Globus pallidus (tissue), 1 donor: ENCODE results near the gene PAIP2.
"Not testable (repeated sequence)": the region's sequence is repeated elsewhere in the genome, so short reads cannot be mapped to it uniquely, and the experiment has no call there.

Experiments used
- DNase-seq: peaks from one replicate; pipeline ENCODE4 v3.0.0-alpha.2; 2015; ENCODE audit warnings: low spot score

The PAIP2 gene, protein sequence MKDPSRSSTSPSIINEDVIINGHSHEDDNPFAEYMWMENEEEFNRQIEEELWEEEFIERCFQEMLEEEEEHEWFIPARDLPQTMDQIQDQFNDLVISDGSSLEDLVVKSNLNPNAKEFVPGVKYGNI

DNA sequence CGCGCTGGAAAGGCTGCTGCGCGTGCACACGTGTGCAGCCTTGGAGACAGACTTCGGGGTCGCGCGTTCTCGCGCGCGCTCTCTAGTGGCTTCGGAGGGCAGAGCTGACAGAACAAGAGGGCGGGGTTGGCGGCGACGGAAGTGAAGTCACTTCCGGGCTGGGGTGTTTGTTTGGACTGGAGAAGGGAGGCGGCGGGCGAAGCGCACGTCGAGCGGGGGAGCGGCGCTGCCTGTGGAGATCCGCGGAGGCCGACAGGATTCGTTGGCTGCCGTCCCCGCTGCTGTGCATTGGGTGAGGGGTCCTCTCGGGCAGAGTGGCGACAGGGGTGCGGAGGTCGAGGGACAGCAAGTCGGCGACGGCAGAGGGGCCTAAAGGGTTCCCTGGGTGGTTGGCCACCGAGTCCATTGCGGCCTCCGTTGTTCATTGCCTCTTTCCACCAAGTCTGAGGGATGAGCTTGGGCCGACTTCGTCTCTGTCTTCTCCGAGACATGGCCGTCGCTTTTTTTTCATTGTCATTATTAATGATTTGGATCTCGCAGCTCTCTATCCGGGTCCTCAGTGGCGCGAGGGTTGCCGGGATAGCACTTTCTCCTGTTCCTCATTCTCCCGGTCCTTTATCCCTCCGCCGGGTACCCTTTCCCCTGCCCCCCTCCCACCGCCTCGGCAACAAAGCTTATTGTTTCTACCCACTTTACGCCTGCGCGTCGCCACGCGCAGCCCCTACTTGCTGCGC is at the start of gene PAIP2:
PAIP2 (plus strand) TSS at position 166 of the 734 bp plus-strand sequence. CDS start 21,931 bp downstream, outside the sequence.
- DNase-seq = peak; percentile 97

DNA sequence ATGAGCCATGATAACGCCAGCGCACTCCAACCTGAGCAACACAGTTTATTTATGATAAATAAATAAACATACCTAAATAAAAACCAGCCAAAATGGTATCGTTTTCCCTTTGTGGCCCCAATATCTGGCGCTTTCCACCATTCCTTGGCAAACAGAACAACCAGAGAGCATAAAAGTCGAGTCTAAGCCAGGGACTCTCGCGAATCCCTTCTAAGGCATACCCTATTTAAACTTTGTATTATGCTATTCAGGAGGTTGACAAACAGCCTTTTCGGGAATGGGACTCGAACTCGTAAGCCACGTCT is 48.5 kb upstream of the PAIP2 start:
- DNase-seq = no peak

DNA sequence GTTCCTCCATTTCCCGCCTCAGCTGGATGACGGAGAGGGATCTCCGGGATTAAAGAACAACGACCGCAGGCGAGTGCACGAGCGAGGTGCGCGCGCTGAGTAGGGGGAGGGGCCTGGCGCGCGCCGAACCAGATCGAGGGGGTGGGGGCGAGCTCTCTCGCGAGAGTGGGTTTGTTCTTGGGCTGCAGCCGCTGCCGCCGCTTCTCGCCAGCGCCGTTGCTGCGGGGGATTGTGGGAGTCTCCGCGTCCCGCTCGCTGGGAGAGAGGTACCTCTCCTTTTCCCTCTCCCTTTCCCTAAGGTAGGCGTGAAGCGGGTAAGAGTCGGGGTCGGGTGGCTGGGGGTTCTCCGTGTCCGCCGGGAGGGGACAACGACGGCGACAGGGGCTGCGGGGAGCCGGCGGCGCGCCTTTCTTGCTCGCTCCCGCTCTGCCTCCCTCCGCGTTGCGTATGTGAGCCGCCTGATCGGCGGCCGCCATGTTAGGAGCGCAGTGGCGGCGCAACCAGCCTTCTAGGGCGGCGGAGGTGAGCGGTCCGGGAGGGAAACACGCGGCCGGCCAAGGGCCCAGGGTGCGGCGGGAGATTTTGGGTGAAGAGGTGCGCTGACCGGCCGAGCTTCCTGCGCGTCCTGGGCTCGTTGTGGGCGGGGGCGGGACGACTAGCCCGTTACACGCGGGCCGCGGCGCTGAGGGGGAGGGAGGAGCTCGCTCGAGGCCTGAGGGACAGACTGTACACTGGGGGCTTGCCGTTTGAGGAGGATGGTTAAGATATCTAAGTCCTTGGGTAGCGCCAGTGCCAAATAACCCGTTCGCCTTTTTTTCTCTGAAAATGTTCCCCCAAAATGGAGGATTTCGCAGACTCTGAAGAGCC is 47.9 kb upstream of the PAIP2 start, which contains the start of gene MATR3:
MATR3 (plus strand) TSS at position 234 of the 867 bp plus-strand sequence. CDS start 13,676 bp downstream, outside the sequence.
- DNase-seq = peak; percentile 93

DNA sequence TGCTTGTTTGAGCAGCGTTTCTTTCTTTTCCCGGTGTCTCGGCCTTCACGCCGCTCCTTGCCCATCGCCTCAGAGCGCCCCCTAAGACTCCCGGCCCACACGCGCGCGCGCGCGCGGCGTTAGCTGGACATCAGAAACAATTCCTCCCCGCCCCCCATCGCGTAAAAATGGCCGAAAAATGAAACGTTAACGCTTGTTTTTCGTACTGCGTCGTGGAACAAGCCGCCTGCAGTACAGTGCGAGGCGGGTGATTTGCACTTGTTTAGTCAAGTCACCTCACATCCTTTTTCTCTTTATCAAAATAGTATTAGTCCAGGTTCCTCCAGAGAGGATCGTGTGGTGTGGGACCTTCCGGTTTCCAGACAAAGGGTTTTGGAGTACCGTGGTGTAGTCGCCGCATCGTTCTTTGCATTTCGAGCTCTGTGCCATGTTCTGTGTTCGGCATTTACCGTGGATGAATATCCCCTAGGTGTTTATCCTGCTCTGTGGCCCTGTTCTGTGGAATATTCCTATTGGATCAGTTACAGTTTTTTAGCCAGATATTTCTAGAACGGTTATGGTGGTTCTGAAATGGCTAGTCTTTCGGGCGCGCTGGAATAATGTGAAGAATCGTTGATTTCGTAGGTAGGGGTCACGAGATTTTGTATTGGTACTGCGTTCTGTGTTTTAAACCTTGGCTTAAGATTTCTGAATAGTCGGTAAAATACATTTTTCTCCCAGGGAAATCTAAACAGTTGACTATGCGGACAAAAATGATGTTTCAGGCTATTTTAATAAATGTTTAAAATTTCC is 47.1 kb upstream of the PAIP2 start:
- DNase-seq = peak; percentile 84

DNA sequence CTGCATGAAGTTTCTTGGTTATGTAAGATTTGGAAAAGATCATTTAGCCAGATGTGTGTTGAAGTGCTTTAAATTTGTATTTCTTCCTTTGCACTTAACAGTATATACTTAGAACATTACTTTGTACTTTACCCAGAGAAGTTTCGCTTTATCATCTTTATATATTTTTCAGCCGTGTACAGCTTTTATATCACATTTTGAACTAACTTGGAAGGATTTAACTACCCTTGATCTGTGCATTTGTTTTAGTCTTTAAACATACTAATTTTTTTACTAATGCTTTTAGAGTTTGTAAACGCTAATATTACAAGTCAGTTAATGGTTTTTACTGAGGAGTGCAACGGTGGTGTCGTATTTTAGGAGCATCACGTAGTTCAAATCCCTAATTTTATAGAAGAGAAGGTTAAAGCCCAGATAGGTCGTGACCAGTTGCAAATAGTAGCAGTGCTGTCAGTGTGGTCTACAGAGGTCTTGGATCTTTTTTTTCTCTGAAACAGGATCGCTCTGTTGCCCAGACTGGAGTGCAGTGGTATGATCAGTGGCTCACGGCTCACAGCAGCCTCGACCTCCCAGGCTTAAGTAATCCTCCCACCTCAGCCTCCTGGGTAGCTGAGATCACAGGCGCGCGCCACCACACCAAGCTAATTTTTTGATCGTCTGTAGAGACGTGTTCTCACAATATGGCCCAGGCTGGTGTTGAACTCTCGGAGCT is 46.2 kb upstream of the PAIP2 start:
- no peak for DNase-seq

DNA sequence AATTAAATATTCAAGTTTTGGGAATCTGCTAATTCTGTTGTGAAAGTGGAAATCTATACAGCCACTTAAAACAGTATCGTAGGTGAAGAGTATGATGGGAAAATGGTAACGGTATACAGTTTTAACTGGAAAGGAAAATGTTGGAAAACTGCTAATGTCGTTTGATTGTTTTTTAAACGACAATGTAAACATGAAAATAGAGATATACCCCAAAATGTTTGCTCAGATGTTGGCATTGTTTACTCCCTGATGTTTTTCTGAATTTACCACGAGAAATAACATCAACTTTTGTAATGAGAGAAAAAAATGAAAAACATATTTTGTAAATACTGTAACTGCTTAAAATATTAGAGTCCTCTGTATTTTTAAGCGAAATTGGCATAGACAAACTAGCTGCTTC is 45.5 kb upstream of the PAIP2 start:
- DNase-seq = no peak

DNA sequence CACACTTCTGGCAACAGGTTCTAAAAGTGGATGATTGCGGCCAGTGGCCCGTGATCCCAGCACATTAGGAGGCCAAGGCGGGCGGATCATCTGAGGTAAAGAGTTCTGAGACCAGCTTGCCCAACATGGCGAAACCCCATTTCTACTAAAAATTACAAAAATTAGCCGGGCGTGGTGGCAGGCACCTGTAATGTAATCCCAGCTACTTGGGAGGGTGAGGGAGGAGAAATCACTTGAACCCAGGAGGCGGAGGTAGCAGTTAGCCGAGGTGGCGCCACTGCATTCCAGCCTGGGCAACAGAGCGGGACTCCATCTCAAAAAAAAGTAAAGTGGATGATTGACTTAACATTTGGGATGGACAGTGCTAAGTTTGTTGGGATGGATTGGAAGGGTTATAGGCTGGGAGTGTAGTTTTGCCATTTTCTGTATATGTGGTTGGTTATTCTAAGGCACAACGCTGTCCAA is 44.8 kb upstream of the PAIP2 start:
- DNase-seq = no peak

DNA sequence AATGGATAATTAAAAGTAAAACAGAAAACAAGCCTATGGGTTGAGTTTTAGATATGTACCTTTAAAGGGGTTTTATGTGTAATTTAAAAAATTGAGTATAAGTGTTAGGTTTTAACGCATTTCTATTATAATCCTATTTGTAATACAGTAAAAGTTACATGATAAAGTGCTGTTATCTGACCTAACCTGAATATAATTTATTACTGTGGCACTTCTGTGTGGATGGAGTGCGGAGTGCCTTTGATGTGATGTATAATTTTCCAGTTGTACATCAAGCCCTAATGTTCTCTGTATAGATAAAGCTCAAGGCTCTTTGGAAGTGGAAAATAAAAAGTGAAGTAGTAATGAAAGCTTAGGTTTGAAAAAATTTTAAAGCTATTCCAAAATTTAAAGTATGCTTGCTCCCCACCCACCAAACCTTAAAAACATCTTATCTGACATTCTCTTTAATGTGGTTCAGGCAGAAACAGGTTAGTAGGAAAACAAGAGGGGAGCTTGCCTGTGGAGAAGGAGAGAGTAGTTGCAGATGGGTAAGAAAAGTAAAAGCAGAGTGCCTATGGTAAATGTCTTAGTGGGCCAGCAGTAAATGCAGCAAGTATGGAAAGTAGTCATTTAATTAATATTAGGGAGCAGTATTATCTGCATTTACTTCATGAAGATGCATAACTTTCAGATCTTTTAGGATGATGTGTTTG is 44.1 kb upstream of the PAIP2 start:
- no peak for DNase-seq

DNA sequence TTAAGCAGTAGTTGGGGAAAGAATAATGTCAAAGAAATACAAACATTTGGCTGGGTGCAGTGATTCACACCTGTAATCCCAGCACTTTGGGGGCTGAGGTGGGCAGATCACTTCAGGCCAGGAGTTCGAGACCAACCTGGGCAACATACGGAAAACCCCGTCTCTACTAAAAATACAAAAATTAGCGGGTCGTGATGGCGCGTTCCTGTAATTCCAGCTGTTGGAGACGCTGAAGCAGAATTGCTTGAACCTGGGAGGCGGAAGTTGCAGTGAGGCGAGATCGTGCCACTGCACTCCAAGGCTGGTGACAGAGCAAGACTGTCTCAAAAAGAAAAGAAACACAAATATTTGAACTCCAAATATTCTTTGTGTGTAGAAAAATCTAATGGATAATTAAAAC is 43.4 kb upstream of the PAIP2 start:
- no peak for DNase-seq

DNA sequence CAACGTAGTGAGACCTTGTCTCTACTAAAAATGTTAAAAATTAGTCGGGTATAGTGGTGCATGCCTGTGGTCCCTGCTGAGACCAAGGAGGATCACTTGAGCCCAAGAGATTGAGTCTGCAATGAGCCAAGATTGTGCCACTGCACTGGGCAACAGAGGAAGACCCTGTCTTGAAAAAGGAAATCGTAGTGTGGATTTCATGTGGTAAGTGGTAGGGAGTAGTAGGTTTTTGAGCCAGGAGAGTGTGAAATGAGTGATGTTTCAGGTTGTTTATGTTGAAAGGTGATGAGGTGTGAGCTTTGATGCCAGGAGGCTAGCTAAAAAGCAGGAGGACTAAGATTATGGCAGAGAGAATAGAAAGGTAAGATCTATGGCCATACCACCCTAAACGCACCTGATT is 42.2 kb upstream of the PAIP2 start:
- DNase-seq = no peak

DNA sequence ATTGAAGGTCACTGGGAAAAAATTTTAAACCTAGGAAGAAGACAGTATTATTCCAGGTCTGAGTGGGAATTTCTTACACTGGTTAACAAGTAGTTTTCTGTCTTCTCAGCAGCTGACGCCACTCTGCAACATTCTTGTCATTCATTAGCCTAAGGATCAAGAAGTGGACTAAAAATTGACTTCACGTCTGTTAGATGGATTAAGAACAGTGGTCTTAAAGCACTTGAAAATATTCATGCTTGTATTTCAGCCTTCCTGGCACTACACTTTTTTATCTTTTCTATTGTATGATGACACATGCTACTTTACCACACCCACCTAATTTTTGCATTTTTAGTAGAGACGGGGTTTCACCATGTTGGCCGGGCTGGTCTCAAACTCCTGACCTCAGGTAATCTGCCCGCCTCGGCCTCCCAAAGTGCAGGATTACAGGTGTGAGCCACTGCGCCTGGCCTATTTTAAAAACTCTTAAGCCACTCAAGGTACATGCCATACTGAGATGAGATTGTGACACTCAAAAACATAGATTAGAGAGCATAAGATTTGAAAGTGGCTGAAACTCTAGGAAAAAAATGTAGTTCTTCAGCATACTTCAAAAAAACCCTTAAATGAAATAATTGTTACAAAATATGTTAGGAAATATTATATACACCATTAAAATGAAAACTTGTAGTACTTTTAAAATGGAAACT is 39.7 kb upstream of the PAIP2 start:
- no peak for DNase-seq

DNA sequence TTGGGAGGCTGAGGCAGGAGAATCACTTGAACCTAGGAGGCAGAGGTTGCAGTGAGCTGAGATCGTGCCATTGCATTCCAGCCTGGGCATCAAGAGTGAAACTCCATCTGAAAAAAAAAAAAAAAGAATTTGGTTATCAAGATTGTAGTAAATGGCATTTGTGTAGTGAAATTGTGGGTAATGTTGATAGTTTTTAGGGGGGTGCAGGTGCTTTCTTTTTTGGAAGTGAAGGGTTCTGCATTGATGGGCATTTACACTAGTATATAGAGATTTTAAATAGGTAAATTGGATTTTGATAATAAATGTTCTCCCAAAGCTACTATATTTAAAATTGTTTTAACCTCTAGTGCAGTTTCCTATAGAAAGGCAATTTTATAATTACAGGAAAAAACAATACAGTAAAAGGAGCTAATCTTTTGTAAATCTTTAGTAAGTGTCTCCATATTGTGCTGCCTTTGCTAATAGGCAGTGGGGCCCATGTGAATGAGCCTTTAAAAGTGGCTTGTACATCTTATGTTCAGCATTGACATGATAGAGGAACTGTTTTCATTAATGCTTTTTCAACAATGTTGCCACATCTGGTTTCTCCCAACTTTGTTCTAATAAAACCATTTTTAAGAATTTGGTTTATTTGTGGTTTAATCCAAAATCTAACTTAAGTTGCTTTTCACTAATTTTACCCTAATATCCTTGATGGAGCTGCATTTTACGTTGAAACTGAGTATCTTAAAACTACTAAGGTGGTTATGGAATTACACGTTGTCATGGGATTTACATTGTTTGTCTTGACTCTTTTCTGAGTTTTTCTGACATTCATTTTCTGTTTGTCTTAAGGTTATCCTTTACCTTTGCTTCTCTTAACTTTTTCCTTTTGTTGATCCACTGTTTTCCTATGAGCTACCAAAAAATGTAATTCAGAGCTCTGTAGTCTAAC is 37.0 kb upstream of the PAIP2 start:
- DNase-seq = no peak

DNA sequence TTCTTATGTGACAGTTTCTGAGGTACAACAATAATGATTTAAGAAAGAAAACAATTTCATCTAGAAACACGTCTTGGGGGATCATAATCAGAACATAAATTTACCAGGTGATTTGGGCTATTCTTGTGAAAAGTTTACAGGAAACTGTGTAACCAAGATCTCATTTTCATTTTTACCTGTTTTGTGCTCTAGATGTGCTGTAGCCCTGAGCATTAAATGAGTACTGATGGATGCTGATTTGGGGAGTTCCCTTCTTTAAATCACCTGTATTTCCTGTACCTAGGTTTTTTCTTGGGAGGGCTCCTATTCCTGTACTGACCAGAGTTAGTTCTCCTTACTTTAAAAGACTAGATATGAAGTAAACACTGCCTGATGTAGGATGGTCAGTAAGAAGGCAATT is 35.5 kb upstream of the PAIP2 start:
- no peak for DNase-seq

DNA sequence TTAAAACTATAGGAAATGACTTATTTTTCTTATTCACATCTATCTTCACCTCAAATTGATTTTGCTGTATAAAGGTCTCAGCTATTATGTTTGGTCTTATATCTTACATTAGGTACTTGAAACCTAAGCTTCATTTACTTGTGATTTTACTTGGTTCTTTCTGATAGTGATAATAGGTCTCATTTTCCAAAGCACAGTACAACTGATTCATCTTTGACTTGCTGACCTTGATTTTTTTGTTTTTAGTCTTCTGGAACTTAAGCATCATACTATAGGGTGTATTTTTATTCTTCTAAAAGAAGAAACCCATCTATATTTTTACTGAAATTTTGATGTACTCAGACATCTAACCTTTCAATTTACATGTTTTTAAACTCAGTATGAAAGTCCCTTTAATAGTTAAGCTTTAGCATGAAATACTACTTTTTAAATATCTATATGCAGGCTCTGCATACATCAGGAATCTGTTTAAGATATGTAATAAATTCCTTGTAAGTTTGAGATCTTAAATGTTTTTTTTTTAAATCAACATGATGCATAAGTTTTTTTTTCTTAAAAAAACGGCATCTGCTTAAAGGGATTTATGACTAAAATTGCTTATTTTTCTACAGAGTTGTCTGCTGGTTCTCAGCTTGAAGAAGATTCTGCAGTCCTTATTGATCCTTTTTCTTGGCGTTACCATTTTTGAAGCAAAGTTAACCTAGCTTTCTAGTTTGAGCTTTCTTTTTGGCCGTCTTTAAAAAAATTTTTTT is 34.9 kb upstream of the PAIP2 start:
- no peak for DNase-seq

DNA sequence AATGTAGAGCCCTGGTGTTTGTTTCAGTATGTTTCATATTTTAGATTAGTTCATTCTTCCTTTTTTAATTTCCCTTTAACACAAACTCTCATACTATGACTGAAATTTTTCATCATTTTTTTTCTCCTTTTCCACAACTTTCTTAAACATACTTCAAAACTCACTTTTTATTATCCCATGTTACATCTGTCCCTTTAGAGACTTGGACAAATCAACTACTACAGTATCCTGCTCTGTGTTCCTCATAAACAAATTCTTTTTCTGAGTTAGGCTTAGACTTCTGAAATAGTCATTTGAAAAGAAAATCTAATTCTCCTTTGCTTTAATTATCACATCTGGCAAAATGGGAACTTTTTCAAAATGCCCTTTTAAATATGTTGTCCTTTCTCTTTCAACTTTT is 32.9 kb upstream of the PAIP2 start:
- no peak for DNase-seq

DNA sequence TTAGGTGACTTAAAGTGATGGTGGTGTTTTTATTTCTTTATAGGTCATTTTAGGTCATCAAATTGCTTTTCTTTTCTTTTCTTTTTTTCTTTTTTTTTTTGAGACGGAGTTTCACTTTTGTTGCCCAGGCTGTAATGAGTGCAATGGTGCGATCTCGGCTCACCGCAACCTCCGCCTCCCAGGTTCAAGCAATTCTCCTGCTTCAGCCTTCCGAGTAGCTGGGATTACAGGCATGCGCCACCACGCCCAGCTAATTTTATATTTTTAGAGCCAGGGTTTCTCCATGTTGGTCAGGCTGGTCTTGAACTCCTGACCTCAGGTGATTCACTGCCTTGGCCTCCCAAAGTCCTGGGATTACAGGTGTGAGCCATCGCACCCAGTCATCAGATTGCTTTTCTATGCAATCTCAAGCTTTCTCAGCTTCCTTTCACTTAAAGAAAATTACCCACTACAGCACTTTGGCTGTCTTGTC is 30.9 kb upstream of the PAIP2 start:
- not testable (repeated sequence) for DNase-seq

DNA sequence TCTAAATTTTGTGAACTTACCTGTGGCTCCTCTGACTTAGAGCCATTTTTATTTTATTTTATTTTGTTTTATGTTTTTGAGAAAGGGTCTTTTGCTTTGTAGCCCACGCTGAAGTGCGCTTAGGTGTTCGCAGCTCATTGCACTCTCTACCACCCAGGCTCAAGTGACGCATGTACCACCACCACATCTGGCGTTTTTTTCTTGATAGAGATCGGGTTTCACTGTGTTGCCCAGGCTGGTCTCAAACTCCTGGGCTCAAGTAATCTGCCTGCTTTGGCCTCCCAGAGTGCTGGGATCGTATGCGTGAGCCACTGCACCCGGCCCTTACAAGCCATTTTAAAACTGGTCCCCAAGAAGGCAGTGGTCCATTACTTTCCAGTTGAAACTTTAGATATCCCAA is 29.6 kb upstream of the PAIP2 start:
- DNase-seq = no peak

DNA sequence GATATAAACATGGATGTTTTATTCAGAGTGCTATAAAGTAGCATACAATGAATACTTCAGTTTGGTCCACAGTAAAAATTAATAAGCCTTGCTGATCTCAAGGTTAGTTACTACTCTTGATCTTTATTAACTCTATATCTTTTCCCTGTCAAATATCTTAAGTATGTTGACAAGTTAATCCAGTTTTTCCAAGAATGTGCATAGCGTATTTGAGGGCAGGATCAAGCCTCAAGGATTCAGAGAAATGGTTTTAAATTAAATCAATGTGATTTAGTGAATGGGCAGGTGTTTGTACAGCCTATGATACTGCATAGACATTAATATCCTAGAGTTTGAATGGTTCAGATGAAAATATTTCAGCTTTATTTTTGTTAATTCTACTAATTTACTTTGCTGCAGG is 27.4 kb upstream of the PAIP2 start:
- no peak for DNase-seq
